ENCODE results near the gene ACKR2. TPM values are rescaled to one million over a fixed set of nuclear protein-coding genes. Genes with fewer than 3 reads are reported as not detected.

The ACKR2 gene
- total and polyA plus RNA-seq, 2 of the 13 experiments (the other 11 are each of a cell fraction or from before 2014, with no cell fraction given) = 1.1 to 1.9 TPM

DNA sequence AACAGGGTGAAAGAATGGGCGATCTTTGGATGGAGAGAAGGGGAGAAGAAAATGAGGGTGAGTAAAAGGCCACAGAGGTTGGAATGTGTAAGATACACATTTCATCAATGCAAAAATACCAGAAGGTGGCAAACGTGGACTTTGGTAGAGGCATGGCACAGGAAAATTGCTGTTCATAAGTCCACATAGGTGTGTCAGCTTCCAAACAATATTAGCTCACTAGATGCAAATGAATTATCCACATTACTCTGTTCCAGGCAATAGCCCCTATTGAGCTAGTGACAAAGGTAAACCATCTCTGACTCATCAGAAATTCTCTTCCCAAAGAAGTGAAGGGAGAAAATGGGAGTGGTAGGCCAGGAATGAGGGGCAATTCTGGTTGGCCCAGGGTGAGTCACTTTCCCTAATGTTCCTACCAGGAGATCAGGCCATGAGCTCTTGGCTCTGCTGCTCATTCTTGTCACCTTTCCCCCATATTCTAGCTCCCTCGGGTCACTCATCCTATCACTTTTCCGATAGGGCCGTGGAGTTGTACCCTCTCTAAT is 19.9 kb downstream of the ACKR2 start (continued):
- TF ChIP-seq, protein P1, sequence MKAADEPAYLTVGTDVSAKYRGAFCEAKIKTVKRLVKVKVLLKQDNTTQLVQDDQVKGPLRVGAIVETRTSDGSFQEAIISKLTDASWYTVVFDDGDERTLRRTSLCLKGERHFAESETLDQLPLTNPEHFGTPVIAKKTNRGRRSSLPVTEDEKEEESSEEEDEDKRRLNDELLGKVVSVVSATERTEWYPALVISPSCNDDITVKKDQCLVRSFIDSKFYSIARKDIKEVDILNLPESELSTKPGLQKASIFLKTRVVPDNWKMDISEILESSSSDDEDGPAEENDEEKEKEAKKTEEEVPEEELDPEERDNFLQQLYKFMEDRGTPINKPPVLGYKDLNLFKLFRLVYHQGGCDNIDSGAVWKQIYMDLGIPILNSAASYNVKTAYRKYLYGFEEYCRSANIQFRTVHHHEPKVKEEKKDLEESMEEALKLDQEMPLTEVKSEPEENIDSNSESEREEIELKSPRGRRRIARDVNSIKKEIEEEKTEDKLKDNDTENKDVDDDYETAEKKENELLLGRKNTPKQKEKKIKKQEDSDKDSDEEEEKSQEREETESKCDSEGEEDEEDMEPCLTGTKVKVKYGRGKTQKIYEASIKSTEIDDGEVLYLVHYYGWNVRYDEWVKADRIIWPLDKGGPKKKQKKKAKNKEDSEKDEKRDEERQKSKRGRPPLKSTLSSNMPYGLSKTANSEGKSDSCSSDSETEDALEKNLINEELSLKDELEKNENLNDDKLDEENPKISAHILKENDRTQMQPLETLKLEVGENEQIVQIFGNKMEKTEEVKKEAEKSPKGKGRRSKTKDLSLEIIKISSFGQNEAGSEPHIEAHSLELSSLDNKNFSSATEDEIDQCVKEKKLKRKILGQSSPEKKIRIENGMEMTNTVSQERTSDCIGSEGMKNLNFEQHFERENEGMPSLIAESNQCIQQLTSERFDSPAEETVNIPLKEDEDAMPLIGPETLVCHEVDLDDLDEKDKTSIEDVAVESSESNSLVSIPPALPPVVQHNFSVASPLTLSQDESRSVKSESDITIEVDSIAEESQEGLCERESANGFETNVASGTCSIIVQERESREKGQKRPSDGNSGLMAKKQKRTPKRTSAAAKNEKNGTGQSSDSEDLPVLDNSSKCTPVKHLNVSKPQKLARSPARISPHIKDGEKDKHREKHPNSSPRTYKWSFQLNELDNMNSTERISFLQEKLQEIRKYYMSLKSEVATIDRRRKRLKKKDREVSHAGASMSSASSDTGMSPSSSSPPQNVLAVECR (CRISPR knock-in tag; IDR thresholded peaks at IDR 0.05; ENCODE audit: borderline replicate concordance) = no peak; the same call in 1 of the 2 replicates
- TF ChIP-seq, protein P2, sequence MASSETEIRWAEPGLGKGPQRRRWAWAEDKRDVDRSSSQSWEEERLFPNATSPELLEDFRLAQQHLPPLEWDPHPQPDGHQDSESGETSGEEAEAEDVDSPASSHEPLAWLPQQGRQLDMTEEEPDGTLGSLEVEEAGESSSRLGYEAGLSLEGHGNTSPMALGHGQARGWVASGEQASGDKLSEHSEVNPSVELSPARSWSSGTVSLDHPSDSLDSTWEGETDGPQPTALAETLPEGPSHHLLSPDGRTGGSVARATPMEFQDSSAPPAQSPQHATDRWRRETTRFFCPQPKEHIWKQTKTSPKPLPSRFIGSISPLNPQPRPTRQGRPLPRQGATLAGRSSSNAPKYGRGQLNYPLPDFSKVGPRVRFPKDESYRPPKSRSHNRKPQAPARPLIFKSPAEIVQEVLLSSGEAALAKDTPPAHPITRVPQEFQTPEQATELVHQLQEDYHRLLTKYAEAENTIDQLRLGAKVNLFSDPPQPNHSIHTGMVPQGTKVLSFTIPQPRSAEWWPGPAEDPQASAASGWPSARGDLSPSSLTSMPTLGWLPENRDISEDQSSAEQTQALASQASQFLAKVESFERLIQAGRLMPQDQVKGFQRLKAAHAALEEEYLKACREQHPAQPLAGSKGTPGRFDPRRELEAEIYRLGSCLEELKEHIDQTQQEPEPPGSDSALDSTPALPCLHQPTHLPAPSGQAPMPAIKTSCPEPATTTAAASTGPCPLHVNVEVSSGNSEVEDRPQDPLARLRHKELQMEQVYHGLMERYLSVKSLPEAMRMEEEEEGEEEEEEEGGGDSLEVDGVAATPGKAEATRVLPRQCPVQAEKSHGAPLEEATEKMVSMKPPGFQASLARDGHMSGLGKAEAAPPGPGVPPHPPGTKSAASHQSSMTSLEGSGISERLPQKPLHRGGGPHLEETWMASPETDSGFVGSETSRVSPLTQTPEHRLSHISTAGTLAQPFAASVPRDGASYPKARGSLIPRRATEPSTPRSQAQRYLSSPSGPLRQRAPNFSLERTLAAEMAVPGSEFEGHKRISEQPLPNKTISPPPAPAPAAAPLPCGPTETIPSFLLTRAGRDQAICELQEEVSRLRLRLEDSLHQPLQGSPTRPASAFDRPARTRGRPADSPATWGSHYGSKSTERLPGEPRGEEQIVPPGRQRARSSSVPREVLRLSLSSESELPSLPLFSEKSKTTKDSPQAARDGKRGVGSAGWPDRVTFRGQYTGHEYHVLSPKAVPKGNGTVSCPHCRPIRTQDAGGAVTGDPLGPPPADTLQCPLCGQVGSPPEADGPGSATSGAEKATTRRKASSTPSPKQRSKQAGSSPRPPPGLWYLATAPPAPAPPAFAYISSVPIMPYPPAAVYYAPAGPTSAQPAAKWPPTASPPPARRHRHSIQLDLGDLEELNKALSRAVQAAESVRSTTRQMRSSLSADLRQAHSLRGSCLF (CRISPR knock-in tag; IDR thresholded peaks at IDR 0.05; ENCODE audit: borderline replicate concordance) = no peak
- TF ChIP-seq ZNF253 (CRISPR knock-in tag; IDR thresholded peaks at IDR 0.05; ENCODE audit: borderline replicate concordance) = no peak
- TF ChIP-seq SETDB1 (CRISPR knock-in tag; IDR thresholded peaks at IDR 0.05; ENCODE audit: borderline replicate concordance) = no peak
- TF ChIP-seq, protein P3, sequence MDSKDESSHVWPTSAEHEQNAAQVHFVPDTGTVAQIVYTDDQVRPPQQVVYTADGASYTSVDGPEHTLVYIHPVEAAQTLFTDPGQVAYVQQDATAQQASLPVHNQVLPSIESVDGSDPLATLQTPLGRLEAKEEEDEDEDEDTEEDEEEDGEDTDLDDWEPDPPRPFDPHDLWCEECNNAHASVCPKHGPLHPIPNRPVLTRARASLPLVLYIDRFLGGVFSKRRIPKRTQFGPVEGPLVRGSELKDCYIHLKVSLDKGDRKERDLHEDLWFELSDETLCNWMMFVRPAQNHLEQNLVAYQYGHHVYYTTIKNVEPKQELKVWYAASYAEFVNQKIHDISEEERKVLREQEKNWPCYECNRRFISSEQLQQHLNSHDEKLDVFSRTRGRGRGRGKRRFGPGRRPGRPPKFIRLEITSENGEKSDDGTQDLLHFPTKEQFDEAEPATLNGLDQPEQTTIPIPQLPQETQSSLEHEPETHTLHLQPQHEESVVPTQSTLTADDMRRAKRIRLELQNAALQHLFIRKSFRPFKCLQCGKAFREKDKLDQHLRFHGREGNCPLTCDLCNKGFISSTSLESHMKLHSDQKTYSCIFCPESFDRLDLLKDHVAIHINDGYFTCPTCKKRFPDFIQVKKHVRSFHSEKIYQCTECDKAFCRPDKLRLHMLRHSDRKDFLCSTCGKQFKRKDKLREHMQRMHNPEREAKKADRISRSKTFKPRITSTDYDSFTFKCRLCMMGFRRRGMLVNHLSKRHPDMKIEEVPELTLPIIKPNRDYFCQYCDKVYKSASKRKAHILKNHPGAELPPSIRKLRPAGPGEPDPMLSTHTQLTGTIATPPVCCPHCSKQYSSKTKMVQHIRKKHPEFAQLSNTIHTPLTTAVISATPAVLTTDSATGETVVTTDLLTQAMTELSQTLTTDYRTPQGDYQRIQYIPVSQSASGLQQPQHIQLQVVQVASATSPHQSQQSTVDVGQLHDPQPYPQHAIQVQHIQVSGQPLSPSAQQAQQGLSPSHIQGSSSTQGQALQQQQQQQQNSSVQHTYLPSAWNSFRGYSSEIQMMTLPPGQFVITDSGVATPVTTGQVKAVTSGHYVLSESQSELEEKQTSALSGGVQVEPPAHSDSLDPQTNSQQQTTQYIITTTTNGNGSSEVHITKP (CRISPR knock-in tag; IDR thresholded peaks at IDR 0.05; ENCODE audit: low read depth) = 0 out of 2 replicates have a peak, but pooled peaks have one; percentile 57
- no peak for TF ChIP-seq ZNF230 (CRISPR knock-in tag; IDR thresholded peaks at IDR 0.05)
- TF ChIP-seq, protein P4, sequence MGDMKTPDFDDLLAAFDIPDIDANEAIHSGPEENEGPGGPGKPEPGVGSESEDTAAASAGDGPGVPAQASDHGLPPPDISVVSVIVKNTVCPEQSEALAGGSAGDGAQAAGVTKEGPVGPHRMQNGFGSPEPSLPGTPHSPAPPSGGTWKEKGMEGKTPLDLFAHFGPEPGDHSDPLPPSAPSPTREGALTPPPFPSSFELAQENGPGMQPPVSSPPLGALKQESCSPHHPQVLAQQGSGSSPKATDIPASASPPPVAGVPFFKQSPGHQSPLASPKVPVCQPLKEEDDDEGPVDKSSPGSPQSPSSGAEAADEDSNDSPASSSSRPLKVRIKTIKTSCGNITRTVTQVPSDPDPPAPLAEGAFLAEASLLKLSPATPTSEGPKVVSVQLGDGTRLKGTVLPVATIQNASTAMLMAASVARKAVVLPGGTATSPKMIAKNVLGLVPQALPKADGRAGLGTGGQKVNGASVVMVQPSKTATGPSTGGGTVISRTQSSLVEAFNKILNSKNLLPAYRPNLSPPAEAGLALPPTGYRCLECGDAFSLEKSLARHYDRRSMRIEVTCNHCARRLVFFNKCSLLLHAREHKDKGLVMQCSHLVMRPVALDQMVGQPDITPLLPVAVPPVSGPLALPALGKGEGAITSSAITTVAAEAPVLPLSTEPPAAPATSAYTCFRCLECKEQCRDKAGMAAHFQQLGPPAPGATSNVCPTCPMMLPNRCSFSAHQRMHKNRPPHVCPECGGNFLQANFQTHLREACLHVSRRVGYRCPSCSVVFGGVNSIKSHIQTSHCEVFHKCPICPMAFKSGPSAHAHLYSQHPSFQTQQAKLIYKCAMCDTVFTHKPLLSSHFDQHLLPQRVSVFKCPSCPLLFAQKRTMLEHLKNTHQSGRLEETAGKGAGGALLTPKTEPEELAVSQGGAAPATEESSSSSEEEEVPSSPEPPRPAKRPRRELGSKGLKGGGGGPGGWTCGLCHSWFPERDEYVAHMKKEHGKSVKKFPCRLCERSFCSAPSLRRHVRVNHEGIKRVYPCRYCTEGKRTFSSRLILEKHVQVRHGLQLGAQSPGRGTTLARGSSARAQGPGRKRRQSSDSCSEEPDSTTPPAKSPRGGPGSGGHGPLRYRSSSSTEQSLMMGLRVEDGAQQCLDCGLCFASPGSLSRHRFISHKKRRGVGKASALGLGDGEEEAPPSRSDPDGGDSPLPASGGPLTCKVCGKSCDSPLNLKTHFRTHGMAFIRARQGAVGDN (CRISPR knock-in tag; IDR thresholded peaks at IDR 0.05) = no peak
- no peak for TF ChIP-seq RAD21 (CRISPR knock-in tag; IDR thresholded peaks at IDR 0.05)
